Measurements from ENCODE around the gene GTF2IRD2.
"Not testable (repeated sequence)": the region's sequence is repeated elsewhere in the genome, so short reads cannot be mapped to it uniquely, and the experiment has no call there.

GTF2IRD2 gene

GRCh38 chr7:74783595-74783994 is 67.8 kb downstream of the GTF2IRD2 start:
- DNase-seq, result not testable (repeated sequence)

GRCh38 chr7:74781746-74782145 is 69.7 kb downstream of the GTF2IRD2 start:
- not testable (repeated sequence) for DNase-seq

DNA sequence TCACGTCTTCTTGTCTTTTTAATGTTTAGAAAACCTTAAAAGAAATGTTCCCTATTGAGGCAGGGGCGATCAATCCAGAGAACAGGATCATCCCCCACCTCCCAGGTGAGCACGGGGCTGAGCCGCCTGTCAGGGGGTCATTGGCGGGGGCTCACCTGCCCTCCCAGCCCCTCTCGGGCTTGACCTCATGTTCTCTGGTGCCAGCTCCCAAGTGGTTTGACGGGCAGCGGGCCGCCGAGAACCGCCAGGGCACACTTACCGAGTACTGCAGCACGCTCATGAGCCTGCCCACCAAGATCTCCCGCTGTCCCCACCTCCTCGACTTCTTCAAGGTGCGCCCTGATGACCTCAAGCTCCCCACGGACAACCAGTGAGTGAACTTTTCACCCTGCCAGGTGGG is 72.4 kb downstream of the GTF2IRD2 start:
- not testable (repeated sequence) for DNase-seq

DNA sequence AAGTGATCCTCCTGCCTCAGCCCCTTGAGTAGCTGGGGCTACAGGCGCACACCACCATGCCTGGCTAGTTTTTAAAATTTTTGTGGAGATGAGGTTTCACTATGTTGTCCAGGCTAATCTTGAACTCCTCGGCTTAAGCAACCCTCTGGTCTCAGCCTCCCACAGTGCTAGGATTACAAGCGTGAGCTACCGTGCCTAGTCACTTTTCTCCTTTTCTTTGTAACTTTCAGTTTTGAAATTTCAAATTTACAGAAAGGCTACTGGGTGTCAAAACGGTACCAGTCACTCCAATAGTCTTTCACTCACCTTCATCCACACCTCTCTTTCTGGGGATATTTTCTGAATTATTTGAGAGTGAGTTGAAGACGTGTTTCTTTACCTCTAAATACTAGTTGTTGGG is 76.3 kb downstream of the GTF2IRD2 start:
- not testable (repeated sequence) for DNase-seq

DNA sequence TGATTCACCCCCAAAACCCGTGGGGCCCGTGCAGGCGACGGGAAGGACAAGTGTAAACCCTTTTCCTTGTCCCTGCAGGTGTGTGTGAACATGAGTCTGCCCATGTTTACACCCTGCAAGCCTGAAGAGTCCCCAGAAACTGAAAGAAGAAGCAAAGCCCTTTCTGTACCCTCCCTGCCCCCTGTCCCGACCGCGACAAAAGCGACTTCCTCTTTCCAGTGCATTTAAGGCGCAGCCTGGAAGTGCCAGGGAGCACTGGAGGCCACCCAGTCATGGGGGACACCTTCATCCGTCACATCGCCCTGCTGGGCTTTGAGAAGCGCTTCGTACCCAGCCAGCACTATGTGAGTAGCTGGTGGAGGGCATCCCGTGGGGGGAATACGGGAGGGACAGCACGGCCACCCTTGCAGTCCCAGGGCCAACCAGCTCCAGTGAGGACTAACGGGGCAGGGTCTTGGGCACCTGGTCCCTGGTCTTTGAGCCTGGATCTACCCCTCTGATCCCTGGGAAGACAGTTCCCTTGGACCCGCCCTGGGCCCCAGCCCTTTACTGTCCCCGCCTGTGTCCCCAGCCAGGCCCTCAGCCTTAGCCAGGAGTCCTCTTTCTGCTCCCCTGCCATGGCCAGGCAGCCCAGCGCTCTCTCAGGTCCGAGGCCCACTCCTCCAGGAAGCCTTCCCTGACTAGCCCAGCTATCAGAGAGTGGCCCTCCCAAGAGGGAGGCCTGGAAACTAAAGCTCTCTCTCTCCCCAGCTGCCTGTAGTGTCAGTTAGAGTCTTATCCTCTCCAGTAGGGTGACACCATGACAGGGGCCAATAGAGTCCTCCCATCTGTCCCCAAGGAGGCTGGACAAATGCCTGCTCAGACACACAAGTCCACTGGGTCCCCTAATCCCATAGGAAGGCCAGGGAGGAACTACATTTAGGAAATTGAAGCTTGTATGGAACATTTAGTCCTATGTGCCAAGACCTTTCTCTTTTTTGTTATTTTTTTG is 77.3 kb downstream of the GTF2IRD2 start, which contains the start of gene NCF1:
Gene NCF1, plus strand, starts transcription at position 252 of the 991 bp plus-strand sequence. Its CDS starts 21 bp downstream, at position 273.
- DNase-seq, result not testable (repeated sequence)

DNA sequence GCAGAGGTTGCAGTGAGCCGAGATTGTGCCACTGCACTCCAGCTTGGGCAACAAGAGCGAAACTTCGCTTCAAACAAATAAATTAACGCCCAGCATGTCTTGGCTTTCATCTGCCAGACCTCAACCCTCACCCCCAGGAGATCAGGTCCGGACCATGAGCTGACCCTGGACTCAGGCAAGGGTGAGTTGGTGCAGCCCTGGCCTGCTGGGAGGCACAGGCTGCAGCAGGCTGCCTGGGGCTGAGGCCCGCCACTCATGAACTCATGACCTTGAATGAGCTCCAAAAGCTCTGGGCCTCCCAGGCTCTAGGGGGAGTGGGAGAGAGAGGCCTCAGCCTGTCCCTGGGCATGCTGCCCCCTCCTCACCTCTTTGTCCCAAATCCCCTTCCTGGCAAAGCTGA is 79.3 kb downstream of the GTF2IRD2 start:
- DNase-seq, result not testable (repeated sequence)

DNA sequence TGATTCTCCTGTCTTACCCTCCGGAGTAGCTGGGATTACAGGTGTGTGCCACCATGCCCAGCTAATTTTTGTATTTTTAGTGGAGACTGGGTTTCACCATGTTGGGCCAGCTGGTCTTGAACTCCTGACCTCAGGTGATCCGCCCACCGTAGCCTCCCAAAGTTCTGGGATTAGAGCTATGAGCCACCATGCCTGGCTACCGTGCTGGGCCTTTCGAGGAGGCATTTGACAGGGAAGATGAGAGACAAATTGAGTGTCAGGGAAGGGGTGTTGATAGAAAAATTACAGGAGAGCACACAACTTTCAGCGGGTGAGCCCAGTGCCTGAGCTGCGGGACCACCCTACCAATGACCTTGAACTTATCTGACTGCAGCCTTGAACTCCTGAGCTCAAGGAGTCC is 81.3 kb downstream of the GTF2IRD2 start:
- not testable (repeated sequence) for DNase-seq

DNA sequence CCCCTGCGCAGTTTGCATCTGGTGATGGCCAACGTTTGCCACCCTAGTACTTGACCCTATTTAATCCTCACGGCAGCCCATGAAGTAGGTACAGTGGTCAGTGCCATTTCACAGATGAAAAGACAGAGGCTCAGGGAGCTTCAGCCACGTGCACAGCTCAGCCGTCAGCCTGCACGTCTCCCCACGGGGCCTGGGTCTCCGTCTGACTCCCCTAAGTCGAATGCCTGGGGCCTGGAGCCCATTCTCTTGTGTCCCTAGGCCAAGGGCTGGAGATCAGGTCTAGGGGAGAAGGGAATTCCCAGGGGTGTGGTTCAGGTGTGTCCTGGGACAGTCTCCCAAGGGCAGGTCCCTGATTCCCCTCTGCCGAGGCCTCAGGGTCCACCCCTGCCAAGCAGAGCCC is 84.4 kb downstream of the GTF2IRD2 start:
- not testable (repeated sequence) for DNase-seq

- not testable (repeated sequence) for DNase-seq
These were observed 84.9 kb downstream of the GTF2IRD2 start for GRCh38 chr7:74766509-74766908.

DNA sequence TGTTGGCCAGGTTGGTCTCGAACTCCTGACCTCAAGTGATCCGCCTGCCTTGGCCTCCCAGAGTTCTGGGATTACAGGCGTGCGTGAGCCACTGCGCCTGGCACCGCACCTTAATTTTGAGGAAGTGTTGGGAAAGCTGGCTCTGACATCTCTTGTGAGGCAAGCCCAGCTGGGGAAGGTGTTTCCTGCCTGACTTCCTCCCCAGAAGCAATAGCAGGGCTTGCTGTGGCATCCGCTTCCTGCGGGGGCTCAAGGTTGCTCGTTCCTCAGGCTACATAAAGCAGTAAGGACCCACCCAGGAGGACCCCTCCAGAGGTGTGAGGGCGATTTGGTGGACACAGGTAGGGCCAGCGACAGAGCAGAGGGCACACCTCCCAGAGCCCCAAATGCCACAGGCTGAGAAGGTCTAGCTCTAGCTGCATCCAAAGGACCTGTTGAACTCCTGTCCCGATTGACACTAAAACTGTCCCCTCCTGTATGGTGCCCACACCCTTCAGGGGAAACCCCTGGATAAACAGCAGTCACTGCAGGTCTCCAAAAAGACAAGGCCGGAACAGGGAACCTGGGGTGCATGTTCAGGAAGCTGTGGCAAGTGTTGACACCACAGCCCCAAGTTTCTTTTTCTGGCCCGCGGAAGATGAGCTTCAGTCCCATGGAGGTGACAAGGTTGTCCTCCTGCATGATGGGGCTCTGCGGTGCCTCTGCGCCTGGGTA is 86.0 kb downstream of the GTF2IRD2 start:
- DNase-seq, result not testable (repeated sequence)

GRCh38 chr7:74758982-74759381 is 92.4 kb downstream of the GTF2IRD2 start:
- DNase-seq, result not testable (repeated sequence)

- DNase-seq, result not testable (repeated sequence)
These were observed 93.1 kb downstream of the GTF2IRD2 start for GRCh38 chr7:74758268-74758667.

DNA sequence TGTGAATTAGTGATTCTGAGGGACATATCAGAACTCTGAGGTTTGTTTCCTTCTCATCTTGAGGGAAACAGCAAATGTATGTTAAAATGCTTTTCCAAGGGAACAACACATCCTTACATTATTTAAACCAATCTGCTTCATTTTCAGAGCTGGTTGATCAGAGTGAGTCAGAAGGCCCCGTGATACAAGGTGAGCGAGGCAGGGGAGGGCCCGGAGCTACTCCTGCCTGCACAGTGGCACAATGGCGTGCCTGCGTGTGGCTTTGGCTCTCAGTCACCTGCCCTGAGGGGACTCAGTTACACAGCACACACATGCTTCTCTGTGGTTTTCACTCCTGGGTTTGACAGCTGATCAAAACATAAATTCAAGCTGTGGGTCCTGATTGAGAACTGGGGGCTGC is 94.7 kb downstream of the GTF2IRD2 start:
- not testable (repeated sequence) for DNase-seq

GRCh38 chr7:74753921-74754482 is 97.4 kb downstream of the GTF2IRD2 start:
- DNase-seq, result not testable (repeated sequence)
